Stomach smooth muscle (tissue), 2 donors: ENCODE data around the gene NEURL1.
"Not testable (repeated sequence)": the region's sequence is repeated elsewhere in the genome, so short reads cannot be mapped to it uniquely, and the experiment has no call there.

Experiments used
- H3K27ac ChIP-seq: one replicate; pipeline ENCODE4 v1.7.0; 2013; ENCODE audit warnings: mild to moderate bottlenecking, low read length, inconsistent platforms
- H3K27me3 ChIP-seq, 2 donors: one replicate each; pipeline ENCODE4 v1.7.0; 2013; ENCODE audit warnings: low read length in 2 of 2; ENCODE audit not compliant: insufficient read depth in 2 of 2, control insufficient read depth in 1 of 2
- H3K36me3 ChIP-seq, 2 donors: one replicate each; pipeline ENCODE4 v1.7.0; 2013; ENCODE audit warnings: low read length in 2 of 2; ENCODE audit not compliant: control insufficient read depth in 2 of 2, insufficient read depth in 2 of 2
- H3K4me1 ChIP-seq: one replicate; pipeline ENCODE4 v1.7.0; 2013; ENCODE audit warnings: low read length; ENCODE audit not compliant: control insufficient read depth, insufficient read depth
- H3K4me3 ChIP-seq, 2 donors: one replicate each; pipeline ENCODE4 v1.7.0; 2013; ENCODE audit warnings: low read length in 2 of 2
- H3K9ac ChIP-seq, 2 donors: one replicate each; pipeline ENCODE4 v1.7.0; 2013; ENCODE audit warnings: low read length in 2 of 2, mild to moderate bottlenecking in 1 of 2
- H3K9me3 ChIP-seq, 2 donors: one replicate each; pipeline ENCODE4 v1.7.0; 2013; ENCODE audit warnings: low read length in 2 of 2; ENCODE audit not compliant: control insufficient read depth in 2 of 2
- donor health status: healthy.
- donor health status: Pancreatic carcinoma.

NEURL1 gene

GRCh38 chr10:103495321-103495720, 1.8 kb downstream of the NEURL1 start:
- Histone ChIP-seq H3K4me3 (no peak overlapping the region), H3K36me3 (no peaks in the 10 kb centered on the region), H3K9me3 (no peaks in the 10 kb centered on the region), H3K9ac (no peak overlapping the region), H3K4me1 (peaks cover 13% of the 10 kb centered on the region), H3K27ac (no peak overlapping the region), H3K27me3 (peaks cover 29 to 32% of the 10 kb centered on the region in 2 donors)

- Histone ChIP-seq H3K27ac (no peak overlapping the region), H3K4me3 (no peak overlapping the region), H3K27me3 (peaks cover 29 to 30% of the 10 kb centered on the region in 2 donors), H3K4me1 (peaks cover 13% of the 10 kb centered on the region), H3K9ac (no peak overlapping the region), H3K9me3 (no peaks in the 10 kb centered on the region), H3K36me3 (no peaks in the 10 kb centered on the region)
Measured at GRCh38 chr10:103497161-103497915, 3.8 kb downstream of the NEURL1 start.

DNA sequence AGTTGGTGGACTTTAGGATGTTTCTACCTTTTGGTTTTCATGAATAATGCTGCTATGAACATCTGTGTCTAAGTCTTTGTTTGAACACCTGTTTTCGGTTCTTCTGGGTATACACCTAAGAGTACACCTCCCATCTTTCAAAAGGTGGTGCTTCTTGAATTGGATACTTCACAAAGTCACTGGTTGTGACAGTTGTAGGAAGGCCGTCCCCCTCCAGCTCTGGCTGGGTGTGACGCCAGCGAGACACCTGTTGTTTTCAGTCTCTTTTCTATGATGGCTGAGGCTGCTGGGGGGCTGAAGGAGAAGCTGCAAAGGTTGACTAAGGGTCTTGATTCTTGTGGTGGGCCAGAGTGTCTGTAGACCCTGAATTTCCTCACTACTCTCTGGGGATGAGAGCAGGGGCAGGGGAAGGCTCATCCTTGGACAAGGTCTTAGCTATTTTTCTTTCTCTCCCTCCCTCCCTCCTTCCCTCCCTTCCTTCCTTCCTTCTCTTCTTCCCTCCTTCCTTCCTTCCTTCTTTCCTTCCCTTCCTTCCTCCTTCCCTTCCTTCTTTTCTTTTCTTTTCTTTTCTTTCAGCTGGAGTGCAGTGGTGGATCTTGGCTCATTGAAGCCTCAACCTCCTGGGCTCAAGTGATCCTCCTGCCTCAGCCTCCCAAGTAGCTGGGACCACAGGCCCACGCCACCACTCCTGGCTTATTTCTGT, 5.6 kb downstream of the NEURL1 start:
- Histone ChIP-seq H3K27ac (no peak overlapping the region), H3K9ac (no peak overlapping the region), H3K36me3 (no peaks in the 10 kb centered on the region), H3K4me1 (peaks cover 4% of the 10 kb centered on the region), H3K4me3 (no peak overlapping the region), H3K27me3 (peaks cover 16 to 21% of the 10 kb centered on the region in 2 donors), H3K9me3 (no peaks in the 10 kb centered on the region)

DNA sequence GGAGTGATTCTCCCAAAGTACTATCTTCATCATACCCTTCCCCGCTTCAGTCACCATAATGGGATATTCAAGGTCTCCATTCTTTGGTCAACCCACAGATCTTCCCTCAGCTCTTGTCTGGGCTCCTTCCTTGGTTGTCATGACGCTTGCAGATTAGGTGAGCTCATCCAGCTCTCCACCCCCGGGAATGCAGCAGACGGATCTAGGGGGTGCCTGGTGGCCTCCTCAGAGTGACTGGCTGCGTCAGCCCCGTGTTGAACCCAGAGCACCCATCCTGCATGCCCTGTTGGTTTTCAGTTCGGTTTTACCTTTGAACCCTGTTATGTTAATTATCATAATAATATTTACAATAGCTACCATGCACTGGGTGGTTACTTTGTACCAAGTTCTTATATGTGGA, 6.4 kb downstream of the NEURL1 start:
- H3K4me3 ChIP-seq, result no peak overlapping the region
- no peak overlapping the region for H3K9ac ChIP-seq
- no peaks in the 10 kb centered on the region for H3K36me3 ChIP-seq
- no peaks in the 10 kb centered on the region for H3K9me3 ChIP-seq
- H3K27me3 ChIP-seq, result peaks cover 8 to 15% of the 10 kb centered on the region in 2 donors
- no peak overlapping the region for H3K27ac ChIP-seq
- no peaks in the 10 kb centered on the region for H3K4me1 ChIP-seq

- H3K4me3 ChIP-seq, result no peak overlapping the region
- no peaks in the 10 kb centered on the region for H3K9me3 ChIP-seq
- H3K36me3 ChIP-seq, result no peaks in the 10 kb centered on the region
- H3K27me3 ChIP-seq, result peaks cover 3 to 9% of the 10 kb centered on the region in 2 donors
- H3K9ac ChIP-seq, result no peak overlapping the region
- H3K27ac ChIP-seq, result no peak overlapping the region
- no peaks in the 10 kb centered on the region for H3K4me1 ChIP-seq
Measured at GRCh38 chr10:103500481-103500880, 7.0 kb downstream of the NEURL1 start.

GRCh38 chr10:103501186-103501585, 7.7 kb downstream of the NEURL1 start:
- Histone ChIP-seq H3K36me3 (no peaks in the 10 kb centered on the region), H3K27ac (no peak overlapping the region), H3K9me3 (no peaks in the 10 kb centered on the region), H3K9ac (no peak overlapping the region), H3K4me1 (no peaks in the 10 kb centered on the region), H3K27me3 (peaks cover 3 to 12% of the 10 kb centered on the region in 2 donors), H3K4me3 (no peak overlapping the region)

- Histone ChIP-seq H3K4me1 (no peaks in the 10 kb centered on the region), H3K27me3 (peaks cover 6 to 10% of the 10 kb centered on the region in 2 donors), H3K9ac (no peak overlapping the region), H3K4me3 (no peak overlapping the region), H3K9me3 (no peaks in the 10 kb centered on the region), H3K36me3 (no peaks in the 10 kb centered on the region), H3K27ac (no peak overlapping the region)
Measured at GRCh38 chr10:103502849-103503660, 9.6 kb downstream of the NEURL1 start.

DNA sequence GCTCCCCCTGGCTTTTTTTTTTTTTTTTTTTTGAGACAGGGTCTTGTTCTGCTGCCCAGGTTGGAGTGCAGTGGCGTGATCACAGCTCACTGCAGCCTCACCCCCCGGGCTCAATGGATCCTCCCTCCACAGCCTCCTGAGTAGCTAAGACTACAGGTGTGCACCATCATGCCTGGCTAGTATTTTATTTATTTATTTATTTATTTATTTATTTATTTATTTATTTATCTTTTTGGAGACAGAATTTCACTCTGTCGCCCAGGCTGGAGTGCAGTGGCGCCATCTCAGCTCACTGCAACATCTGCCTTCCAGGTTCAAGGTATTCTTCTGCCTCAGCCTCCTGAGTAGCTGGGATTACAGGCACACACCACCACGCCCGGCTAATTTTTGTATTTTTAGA, 10.3 kb downstream of the NEURL1 start:
- H3K27me3 ChIP-seq, result peaks cover 6 to 12% of the 10 kb centered on the region in 2 donors
- not testable (repeated sequence) for H3K9me3 ChIP-seq, H3K36me3 ChIP-seq, H3K4me1 ChIP-seq, H3K27ac ChIP-seq, H3K4me3 ChIP-seq, H3K9ac ChIP-seq

- no peaks in the 10 kb centered on the region for H3K9me3 ChIP-seq
- H3K4me1 ChIP-seq, result no peaks in the 10 kb centered on the region
- H3K27ac ChIP-seq, result no peak overlapping the region
- peaks cover 6 to 12% of the 10 kb centered on the region in 2 donors for H3K27me3 ChIP-seq
- no peaks in the 10 kb centered on the region for H3K36me3 ChIP-seq
- H3K9ac ChIP-seq, result no peak overlapping the region
- no peak overlapping the region for H3K4me3 ChIP-seq
Measured at GRCh38 chr10:103504181-103504783, 10.8 kb downstream of the NEURL1 start.

GRCh38 chr10:103506061-103506460, 12.6 kb downstream of the NEURL1 start:
- H3K4me1 ChIP-seq, result no peaks in the 10 kb centered on the region

More at GRCh38 chr10:103506061-103506460, 12.6 kb downstream of the NEURL1 start:
- Histone ChIP-seq H3K36me3 (no peaks in the 10 kb centered on the region), H3K27ac (no peak overlapping the region), H3K9ac (no peak overlapping the region), H3K9me3 (no peaks in the 10 kb centered on the region), H3K4me3 (no peak overlapping the region), H3K27me3 (peaks cover 6 to 10% of the 10 kb centered on the region in 2 donors)
